Measurements from ENCODE around the gene METTL1. TPM values are rescaled to one million over a fixed set of nuclear protein-coding genes. Genes with fewer than 3 reads are reported as not detected.
A peak's percentile ranks its signal among the peaks of the same experiment; 100 is the strongest.

METTL1 gene
- total RNA-seq, 1 donor from 2014 or later, result 10.6 TPM

- H3K9me3 Mint-ChIP-seq (ENCODE audit: unreplicated experiment), result no peaks in the 10 kb centered on the region
Observed at GRCh38 chr12:57758552-57759359, 13.1 kb downstream of the METTL1 start.

GRCh38 chr12:57757771-57758170 is 14.1 kb downstream of the METTL1 start:
- Mint-ChIP-seq H3K27ac (ENCODE audit: unreplicated experiment) (no peak overlapping the region), H3K36me3 (ENCODE audit: low read depth, unreplicated experiment) (peaks cover 18% of the 10 kb centered on the region), H3K9me3 (ENCODE audit: unreplicated experiment) (no peaks in the 10 kb centered on the region), H3K4me1 (ENCODE audit: unreplicated experiment) (peaks cover 22% of the 10 kb centered on the region), H3K27me3 (ENCODE audit: unreplicated experiment) (peaks cover 26% of the 10 kb centered on the region), H3K4me3 (ENCODE audit: unreplicated experiment) (no peak overlapping the region)
- TF ChIP-seq CTCF (IDR thresholded peaks at IDR 0.05; ENCODE audit: unreplicated experiment), result no peak
- no peak for DNase-seq (ENCODE audit: low spot score)

More at GRCh38 chr12:57758552-57759359, 13.1 kb downstream of the METTL1 start:
- TF ChIP-seq CTCF (IDR thresholded peaks at IDR 0.05; ENCODE audit: unreplicated experiment), result no peak
- no peak overlapping the region for H3K4me3 Mint-ChIP-seq (ENCODE audit: unreplicated experiment)
- no peak for DNase-seq (ENCODE audit: low spot score)
- no peak overlapping the region for H3K27ac Mint-ChIP-seq (ENCODE audit: unreplicated experiment)
- H3K4me1 Mint-ChIP-seq (ENCODE audit: unreplicated experiment), result peaks cover 18% of the 10 kb centered on the region
- peaks cover 30% of the 10 kb centered on the region for H3K27me3 Mint-ChIP-seq (ENCODE audit: unreplicated experiment)
- H3K36me3 Mint-ChIP-seq (ENCODE audit: low read depth, unreplicated experiment), result peaks cover 15% of the 10 kb centered on the region

- Mint-ChIP-seq H3K4me3 (ENCODE audit: unreplicated experiment) (peak overlapping the region; percentile 81), H3K27me3 (ENCODE audit: unreplicated experiment) (peaks cover 29% of the 10 kb centered on the region), H3K9me3 (ENCODE audit: unreplicated experiment) (no peaks in the 10 kb centered on the region), H3K27ac (ENCODE audit: unreplicated experiment) (no peak overlapping the region), H3K4me1 (ENCODE audit: unreplicated experiment) (peaks cover 26% of the 10 kb centered on the region), H3K36me3 (ENCODE audit: low read depth, unreplicated experiment) (peaks cover 19% of the 10 kb centered on the region)
- TF ChIP-seq CTCF (IDR thresholded peaks at IDR 0.05; ENCODE audit: unreplicated experiment), result peak; percentile 57
- DNase-seq (ENCODE audit: low spot score), result peak; percentile 79
Observed at GRCh38 chr12:57756406-57757341, 15.2 kb downstream of the METTL1 start.

- TF ChIP-seq CTCF (IDR thresholded peaks at IDR 0.05; ENCODE audit: unreplicated experiment), result no peak
- peaks cover 28% of the 10 kb centered on the region for H3K36me3 Mint-ChIP-seq (ENCODE audit: low read depth, unreplicated experiment)
Observed at GRCh38 chr12:57755454-57756372, 16.2 kb downstream of the METTL1 start.

More at GRCh38 chr12:57755454-57756372, 16.2 kb downstream of the METTL1 start:
- no peak for DNase-seq (ENCODE audit: low spot score)
- Mint-ChIP-seq H3K9me3 (ENCODE audit: unreplicated experiment) (no peaks in the 10 kb centered on the region), H3K4me3 (ENCODE audit: unreplicated experiment) (peak overlapping the region; percentile 81), H3K4me1 (ENCODE audit: unreplicated experiment) (peaks cover 34% of the 10 kb centered on the region), H3K27me3 (ENCODE audit: unreplicated experiment) (peaks cover 35% of the 10 kb centered on the region), H3K27ac (ENCODE audit: unreplicated experiment) (no peak overlapping the region)

Data from endothelial cell (in vitro differentiated cells).